ENCODE results near the gene PON2.

GRCh38 chr7:95440394-95441038 lies 5.7 kb upstream of the PON2 start:
- no peak for TF ChIP-seq CTCF (IDR thresholded peaks at IDR 0.05; ENCODE audit: insufficient read depth, low read depth, low read length)
- TF ChIP-seq EZH2 (IDR thresholded peaks at IDR 0.05; ENCODE audit: insufficient read depth, low read length), result no peak

Measured in astrocyte (in vitro differentiated cells and primary cell).